Stimulated activated CD8-positive, alpha-beta memory T cell treated with anti-CD3 and anti-CD28 coated beads, Interleukin-15, amount 100 ng/mL, for 24 hours (primary cell): ENCODE measurements around the gene CLEC5A.
"Not testable (repeated sequence)": the region's sequence is repeated elsewhere in the genome, so short reads cannot be mapped to it uniquely, and the experiment has no call there.

Source experiments
- DNase-seq: peaks from one replicate; pipeline ENCODE4 v3.0.0-alpha.2; 2020; ENCODE audit warnings: low read depth

CLEC5A gene

GRCh38 chr7:141946796-141947195 is at the start of gene CLEC5A:
Gene CLEC5A (minus strand): TSS chr7:141946974. CDS start chr7:141946292, 682 bp downstream.
- DNase-seq, result no peak

- DNase-seq, result no peak
These were observed 46.6 kb upstream of the CLEC5A start for GRCh38 chr7:141993354-141993753.

DNA sequence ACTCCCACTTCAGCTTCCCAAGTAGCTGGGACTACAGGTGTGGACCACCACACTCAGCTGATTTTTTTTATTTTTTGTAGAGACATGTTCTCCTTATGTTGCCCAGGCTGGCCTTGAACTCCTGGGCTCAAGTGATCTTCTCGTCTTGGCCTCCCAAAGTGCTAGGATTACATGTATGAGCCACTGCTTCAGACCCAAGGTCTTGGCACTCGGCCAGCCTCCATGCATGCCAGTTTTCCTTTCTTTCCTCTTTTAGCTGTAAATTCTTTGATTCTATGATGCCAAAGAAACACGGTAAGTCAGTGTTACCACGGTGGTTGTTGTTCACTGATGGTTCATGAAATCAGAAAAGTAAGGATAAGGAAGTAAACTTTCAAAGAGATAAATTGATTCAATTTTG is 45.9 kb upstream of the CLEC5A start:
- no peak for DNase-seq

DNA sequence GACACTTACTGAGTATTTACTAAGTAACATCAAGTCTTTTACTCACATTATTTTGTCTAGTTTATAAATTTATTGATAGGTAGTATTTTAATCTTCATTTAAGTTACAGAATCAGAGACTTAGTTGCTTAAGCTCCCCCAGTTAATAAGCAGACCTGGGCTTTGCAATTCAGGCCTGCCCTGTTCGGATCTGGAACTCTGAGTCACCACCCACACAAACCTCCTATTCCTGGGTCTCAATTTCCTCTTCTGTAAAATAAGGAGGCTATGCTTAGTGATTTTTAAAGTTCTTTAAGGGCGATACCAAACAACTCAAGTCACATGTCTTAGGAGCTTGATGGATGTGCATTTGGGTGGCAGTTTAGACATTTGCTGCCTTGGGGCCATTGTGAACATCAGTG is 45.4 kb upstream of the CLEC5A start:
- DNase-seq, result no peak

GRCh38 chr7:141991140-141991539 is 44.4 kb upstream of the CLEC5A start:
- no peak for DNase-seq

- DNase-seq, result no peak
These were observed 43.4 kb upstream of the CLEC5A start for GRCh38 chr7:141990011-141990725.

- DNase-seq, result not testable (repeated sequence)
These were observed 41.0 kb upstream of the CLEC5A start for GRCh38 chr7:141987803-141988202.

DNA sequence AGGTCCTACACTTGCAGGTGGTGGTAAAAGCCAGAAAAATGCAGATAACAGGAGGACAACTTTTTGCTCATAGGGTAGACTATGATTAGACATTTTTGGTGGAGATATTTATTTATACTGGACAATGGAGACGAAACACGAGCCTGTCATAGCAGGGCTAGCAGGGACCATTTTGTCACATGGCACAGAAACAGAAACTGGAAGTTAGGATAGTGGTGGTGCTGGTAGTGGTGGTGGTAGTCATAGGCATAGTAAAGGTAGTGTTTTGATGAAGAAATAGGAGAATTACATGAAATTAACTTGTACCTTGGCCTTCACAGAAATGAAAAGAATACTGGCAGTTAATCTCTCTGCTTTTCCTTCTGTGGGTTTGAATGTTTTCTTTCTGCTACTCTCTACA is 40.1 kb upstream of the CLEC5A start:
- no peak for DNase-seq

DNA sequence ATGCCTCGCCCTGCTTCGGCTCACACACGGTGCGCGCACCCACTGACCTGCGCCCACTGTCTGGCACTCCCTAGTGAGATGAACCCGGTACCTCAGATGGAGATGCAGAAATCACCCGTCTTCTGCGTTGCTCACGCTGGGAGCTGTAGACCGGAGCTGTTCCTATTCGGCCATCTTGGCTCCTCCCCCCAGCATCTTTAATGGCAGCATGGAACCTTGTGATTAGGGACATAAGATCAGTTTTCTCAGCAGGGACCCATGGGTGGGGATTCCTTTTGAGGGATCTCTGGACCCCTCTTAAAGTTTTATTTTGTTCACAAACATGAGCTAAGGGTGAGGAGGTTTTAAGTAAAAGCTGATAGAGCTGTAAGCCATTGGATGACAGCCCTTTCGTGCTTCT is 39.2 kb upstream of the CLEC5A start:
- not testable (repeated sequence) for DNase-seq

GRCh38 chr7:141979568-141979967 is 32.8 kb upstream of the CLEC5A start:
- DNase-seq, result no peak

GRCh38 chr7:141978351-141978750 is 31.6 kb upstream of the CLEC5A start:
- DNase-seq, result no peak

DNA sequence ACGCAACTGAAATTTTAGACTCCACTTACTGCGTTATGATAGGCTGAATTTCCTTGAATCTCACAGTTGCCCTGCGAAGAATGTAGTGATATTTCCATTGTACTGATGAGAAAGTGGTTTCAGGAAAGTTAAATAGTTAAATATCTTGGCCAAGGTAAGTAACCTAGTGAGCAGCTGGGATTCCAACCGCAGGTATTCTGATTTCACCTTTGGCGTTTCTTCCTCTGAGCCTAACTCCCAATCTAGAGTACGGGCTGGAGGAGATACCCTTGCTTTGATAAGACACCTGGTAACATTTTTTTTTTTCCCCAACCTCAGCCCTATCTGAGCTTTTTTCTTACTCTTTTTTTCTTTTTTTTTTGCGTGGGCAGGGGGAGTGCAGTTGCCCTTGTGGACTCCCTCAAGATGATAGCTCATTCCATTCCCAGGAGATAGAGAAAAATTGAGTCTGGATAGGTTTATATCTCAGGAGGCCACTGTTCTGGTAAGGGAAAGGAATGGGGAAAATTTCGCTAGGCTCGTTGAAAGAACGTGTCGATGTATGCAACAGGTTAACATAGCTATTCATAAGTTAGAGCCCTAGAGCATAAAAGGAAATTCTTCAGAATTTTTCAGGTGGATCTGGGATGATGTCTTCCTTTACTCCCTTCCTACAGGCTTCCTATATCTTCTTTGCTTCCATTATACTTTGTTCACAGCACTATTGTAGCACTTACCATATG is 29.9 kb upstream of the CLEC5A start:
- no peak for DNase-seq

GRCh38 chr7:141975806-141976523 is 29.2 kb upstream of the CLEC5A start:
- peak; percentile 52 for DNase-seq

- DNase-seq, result no peak
These were observed 28.1 kb upstream of the CLEC5A start for GRCh38 chr7:141974831-141975230.

GRCh38 chr7:141973673-141974072 is 26.9 kb upstream of the CLEC5A start, which contains the start of gene TAS2R38:
Gene TAS2R38 (minus strand): TSS chr7:141973773. CDS start chr7:141973689, 84 bp downstream.
- DNase-seq, result no peak

- no peak for DNase-seq
These were observed 14.1 kb upstream of the CLEC5A start for GRCh38 chr7:141960687-141961422.

DNA sequence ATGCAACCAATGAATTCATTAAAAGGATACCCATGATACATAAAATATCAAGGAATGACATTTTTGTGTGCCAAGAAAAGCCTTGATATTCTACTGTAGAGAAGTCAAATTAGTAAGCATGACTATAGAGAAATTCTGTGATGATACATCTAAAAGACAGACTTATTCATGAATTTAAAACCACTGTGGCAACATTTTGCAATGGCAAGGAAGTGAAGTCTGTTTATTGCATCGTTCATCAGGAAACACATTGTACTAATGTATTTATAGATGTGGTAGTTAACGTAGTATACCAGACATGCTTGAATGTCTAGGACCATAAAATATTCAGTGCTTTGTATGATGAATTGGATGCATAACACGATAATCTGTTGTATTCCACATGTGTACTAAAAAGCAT is 9.3 kb upstream of the CLEC5A start:
- no peak for DNase-seq

GRCh38 chr7:141954334-141954733 is 7.6 kb upstream of the CLEC5A start:
- no peak for DNase-seq

DNA sequence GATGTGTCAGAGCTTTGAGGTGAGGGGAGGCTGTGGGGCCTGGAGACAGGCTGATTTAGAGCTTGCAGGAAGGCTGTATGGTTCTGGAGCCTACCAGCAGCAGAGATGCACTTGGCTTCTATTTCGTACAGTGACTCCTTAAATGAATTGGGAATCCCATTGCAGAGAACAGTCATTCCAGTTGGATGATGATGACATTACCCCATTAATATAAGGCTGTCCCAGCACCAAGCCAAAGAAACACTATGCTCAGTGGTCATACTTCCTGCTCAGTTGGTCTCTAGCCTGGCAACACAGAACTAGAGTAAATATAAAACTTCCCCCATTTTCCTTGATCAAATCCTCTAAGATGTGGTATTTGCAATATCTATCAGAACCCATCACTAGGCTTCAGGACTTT is 5.7 kb upstream of the CLEC5A start:
- DNase-seq, result no peak

GRCh38 chr7:141950806-141951205 is 4.0 kb upstream of the CLEC5A start:
- no peak for DNase-seq

- DNase-seq, result no peak
These were observed 3.1 kb upstream of the CLEC5A start for GRCh38 chr7:141949911-141950310.

DNA sequence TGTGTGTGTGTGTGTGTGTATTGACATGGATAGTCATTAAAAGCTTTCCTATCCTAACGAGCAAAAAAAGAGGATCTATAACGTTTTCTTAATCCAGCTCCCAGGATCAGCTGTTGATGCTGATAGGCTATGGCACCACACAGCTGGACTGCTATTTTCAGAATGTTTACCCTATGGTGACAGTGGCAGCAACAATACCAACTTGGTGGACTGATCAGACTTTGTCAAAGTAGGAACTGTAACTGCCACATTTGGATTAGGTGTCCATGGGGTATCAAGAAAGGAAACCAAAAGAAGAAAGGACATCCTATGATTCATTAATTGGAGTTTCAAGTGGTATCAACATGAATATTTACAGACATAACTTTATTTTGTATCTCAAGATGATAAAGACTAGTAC is 2.7 kb upstream of the CLEC5A start:
- DNase-seq, result no peak
